ENCODE results near the gene UBE3A. TPM values are rescaled to one million over a fixed set of nuclear protein-coding genes. Genes with fewer than 3 reads are reported as not detected.

Gene UBE3A
- polyA plus RNA-seq, 6 donors from 2014 or later = 118 to 176 (median 127) TPM

DNA sequence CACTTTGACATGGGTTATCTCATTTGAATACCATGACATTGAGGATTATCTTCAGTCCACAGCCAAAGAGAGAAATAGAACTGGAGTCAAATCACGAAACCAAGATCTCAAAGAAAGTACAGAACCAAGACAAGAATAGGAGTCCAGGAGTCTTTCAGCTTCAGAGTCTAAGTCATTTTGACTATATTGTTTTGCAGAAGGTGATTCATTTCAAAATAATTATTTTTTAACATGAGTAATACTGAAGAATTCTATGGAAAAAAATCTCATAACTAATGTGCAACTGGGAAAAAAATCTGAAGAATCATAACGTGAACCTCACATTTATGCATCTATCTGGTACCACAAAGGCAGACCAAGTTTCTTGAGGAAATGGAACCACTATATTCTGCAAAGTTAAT is 60.3 kb downstream of the UBE3A start:
- H3K27me3 Mint-ChIP-seq = no peaks in the 10 kb centered on the region
- DNase-seq (no peak), ATAC-seq (ENCODE audit: low read depth in 2 of 2) (no peak)
- peaks cover 11 to 19% of the 10 kb centered on the region in 2 donors for H3K36me3 Mint-ChIP-seq
- H3K9me3 Mint-ChIP-seq = peaks cover 0 to 9% (median under 1%) of the 10 kb centered on the region in 7 donors
- H3K27ac Mint-ChIP-seq = no peak overlapping the region
- peaks cover 11 to 17% (median 13%) of the 10 kb centered on the region in 3 donors for H3K4me1 Mint-ChIP-seq
- no peak overlapping the region for H3K4me3 Mint-ChIP-seq

DNA sequence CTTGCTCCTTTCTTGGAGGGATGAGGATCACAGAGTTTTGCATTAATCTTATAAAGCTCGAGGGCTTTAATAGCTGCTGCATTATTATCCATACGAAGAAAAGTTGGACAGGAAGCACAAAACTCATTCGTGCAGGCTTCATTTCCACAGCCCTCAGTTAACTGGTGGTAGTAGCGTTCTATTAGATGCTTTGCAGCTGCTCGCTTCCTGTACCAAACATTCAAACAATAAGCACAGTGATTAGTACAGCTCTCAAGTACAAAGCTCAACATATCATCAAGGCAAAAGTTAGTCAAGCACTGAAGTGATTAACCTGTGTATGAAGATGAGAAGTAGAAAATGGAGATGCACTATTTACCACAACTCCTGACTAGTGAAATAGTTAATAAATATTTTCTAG is 63.3 kb downstream of the UBE3A start:
- Mint-ChIP-seq H3K27me3 (no peaks in the 10 kb centered on the region), H3K4me3 (no peak overlapping the region), H3K27ac (no peak overlapping the region), H3K36me3 (peaks cover 17 to 39% of the 10 kb centered on the region in 2 donors), H3K4me1 (peaks cover 5 to 17% (median 15%) of the 10 kb centered on the region in 3 donors), H3K9me3 (no peaks in the 10 kb centered on the region)
- DNase-seq (no peak), ATAC-seq (ENCODE audit: low read depth in 2 of 2) (no peak)

DNA sequence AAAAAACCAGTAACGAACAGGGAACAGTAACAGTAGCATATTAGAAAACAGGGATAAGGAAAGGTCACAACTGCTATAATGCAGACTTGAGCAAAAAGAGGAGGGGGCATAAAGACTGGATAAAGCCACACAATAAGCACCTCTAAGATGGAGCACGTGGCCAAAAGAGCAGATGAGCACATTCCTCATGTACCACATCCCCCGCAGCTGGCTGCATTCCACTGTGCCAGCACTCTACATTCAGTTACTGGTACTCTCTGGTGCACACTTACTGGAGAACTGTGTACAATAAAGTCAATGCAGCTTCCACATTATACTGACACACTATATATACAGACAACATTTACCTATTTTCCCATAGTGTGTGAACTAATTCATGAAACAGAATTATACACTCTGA is 64.7 kb downstream of the UBE3A start:
- Mint-ChIP-seq H3K9me3 (no peaks in the 10 kb centered on the region), H3K4me3 (no peak overlapping the region), H3K27ac (peak overlapping the region in 1 of 6 donors; percentile 11), H3K36me3 (peaks cover 19 to 52% of the 10 kb centered on the region in 2 donors), H3K4me1 (peaks cover 7 to 15% (median 13%) of the 10 kb centered on the region in 3 donors), H3K27me3 (no peaks in the 10 kb centered on the region)
- no peak for DNase-seq
- no peak for ATAC-seq (ENCODE audit: low read depth in 2 of 2)

DNA sequence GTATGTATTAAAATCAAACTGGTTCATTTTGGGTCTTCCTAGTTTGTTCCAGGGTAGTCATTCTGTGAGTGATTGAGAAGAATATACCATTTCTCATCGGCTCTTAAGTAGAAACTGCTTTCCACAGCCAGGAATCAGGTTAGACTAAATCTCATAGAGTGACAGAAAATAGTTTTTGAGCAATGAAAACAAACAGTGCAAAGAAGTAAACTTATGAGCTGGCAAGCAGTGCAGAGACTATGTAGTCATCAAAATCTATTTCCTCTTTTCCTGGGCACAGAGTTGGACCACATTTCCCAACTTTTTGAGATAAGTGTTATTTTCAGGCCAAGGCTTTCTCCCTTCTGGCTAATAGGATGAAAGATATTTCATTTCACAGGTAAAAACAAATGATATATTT is 66.5 kb downstream of the UBE3A start:
- Mint-ChIP-seq H3K4me1 (peaks cover 7 to 21% (median 12%) of the 10 kb centered on the region in 3 donors), H3K9me3 (no peaks in the 10 kb centered on the region), H3K4me3 (no peak overlapping the region), H3K27me3 (no peaks in the 10 kb centered on the region), H3K27ac (peak overlapping the region in 1 of 6 donors; percentile 12), H3K36me3 (peaks cover 19 to 53% of the 10 kb centered on the region in 2 donors)
- DNase-seq (no peak), ATAC-seq (ENCODE audit: low read depth in 2 of 2) (no peak)

DNA sequence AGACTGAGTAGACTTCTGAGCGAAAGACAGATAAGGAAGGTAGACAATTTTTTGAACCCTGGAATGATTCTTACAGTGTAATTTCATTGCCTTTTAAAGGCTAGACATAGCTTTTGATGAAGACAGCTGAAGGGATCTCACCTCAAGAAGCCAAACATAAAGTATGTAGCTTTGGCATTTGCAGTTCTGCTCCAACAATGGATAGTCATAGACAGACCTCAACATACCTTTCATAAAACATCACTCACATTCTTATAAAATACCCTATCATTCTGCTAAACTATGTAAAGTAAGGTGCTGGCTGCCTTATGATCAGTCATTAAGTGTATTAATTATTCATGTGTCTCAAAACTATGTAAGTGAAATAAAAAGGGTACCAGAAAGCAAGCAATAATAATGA is 70.0 kb downstream of the UBE3A start:
- Mint-ChIP-seq H3K9me3 (no peaks in the 10 kb centered on the region), H3K27me3 (no peaks in the 10 kb centered on the region), H3K4me3 (no peak overlapping the region), H3K27ac (no peak overlapping the region), H3K36me3 (peaks cover 19 to 42% of the 10 kb centered on the region in 2 donors), H3K4me1 (peaks cover 10 to 28% (median 18%) of the 10 kb centered on the region in 3 donors)
- no peak for ATAC-seq (ENCODE audit: low read depth in 2 of 2)
- no peak for DNase-seq

DNA sequence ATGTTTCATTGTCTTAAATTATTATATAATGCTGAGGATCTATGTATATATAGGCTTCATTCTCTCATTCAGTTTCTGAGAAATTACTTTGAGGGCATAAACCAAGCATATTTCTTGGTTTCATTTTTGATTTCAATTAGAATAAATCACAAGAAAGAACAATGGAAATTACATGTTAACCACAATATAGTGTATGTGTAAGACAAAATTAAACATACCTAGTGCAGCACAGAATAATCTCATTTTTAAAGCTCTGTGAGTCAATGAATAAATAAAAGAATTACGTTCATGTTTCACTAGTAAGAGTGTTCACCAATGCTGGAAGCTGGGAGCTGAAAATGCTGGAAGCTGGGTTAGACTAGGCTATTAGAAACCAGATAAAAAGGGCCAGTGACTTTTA is 72.8 kb downstream of the UBE3A start:
- Mint-ChIP-seq H3K36me3 (peaks cover 7 to 22% of the 10 kb centered on the region in 2 donors), H3K27ac (no peak overlapping the region), H3K4me3 (no peak overlapping the region), H3K27me3 (no peaks in the 10 kb centered on the region), H3K9me3 (no peaks in the 10 kb centered on the region), H3K4me1 (peaks cover 10 to 22% (median 14%) of the 10 kb centered on the region in 3 donors)
- ATAC-seq (ENCODE audit: low read depth in 2 of 2) (no peak), DNase-seq (no peak)

DNA sequence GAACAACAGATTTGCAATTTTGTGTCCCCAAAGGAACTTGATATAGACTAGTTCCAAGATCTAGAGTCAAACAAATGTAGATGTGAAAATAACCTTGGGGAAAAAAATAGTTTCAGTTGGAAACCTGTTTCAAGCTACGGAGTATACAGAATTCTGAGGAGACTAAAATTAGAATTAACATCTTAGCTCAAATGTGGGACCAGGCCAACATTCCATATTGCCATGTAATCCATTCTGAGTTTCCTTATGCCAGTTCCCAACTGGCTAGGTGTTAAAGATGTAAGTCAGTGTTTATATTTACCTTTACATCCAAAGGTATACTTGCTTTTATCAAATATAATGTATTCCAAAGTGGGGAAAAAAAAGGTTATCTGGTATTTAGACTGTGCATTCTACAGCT is 76.3 kb downstream of the UBE3A start:
- ATAC-seq (ENCODE audit: low read depth in 2 of 2) = no peak
- H3K27me3 Mint-ChIP-seq = no peaks in the 10 kb centered on the region
- H3K36me3 Mint-ChIP-seq = peaks cover 8 to 11% of the 10 kb centered on the region in 2 donors
- no peak overlapping the region for H3K27ac Mint-ChIP-seq
- no peak overlapping the region for H3K4me3 Mint-ChIP-seq
- peaks cover 3 to 12% (median 5%) of the 10 kb centered on the region in 3 donors for H3K4me1 Mint-ChIP-seq
- H3K9me3 Mint-ChIP-seq = no peaks in the 10 kb centered on the region
- no peak for DNase-seq

DNA sequence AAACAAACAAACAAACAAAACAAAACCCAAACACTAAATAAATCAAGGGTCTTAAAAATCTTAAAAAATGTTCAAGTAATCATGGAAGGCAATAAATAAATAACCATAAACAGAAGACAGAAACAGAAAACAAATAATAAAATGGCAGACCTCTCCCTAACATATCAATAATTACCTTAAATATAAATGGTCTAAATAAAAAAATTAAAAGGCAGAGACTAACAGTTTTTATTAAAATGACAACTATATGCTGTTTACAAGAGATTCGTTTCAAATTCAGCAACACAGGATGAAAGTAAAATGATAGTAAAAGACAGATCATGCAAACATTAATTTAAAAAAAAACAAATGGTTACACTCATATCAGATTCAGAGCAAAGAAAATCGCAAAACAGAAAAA is 91.1 kb downstream of the UBE3A start:
- DNase-seq (no peak), ATAC-seq (ENCODE audit: low read depth in 2 of 2) (no peak)
- H3K9me3 Mint-ChIP-seq = peaks cover 5 to 37% (median 23%) of the 10 kb centered on the region in 7 donors
- peaks cover 3 to 10% (median 9%) of the 10 kb centered on the region in 3 donors for H3K4me1 Mint-ChIP-seq
- no peak overlapping the region for H3K27ac Mint-ChIP-seq
- no peaks in the 10 kb centered on the region for H3K27me3 Mint-ChIP-seq
- peak overlapping the region in 1 of 8 donors; percentile 29 for H3K4me3 Mint-ChIP-seq
- peaks cover 48 to 50% of the 10 kb centered on the region in 2 donors for H3K36me3 Mint-ChIP-seq

- Mint-ChIP-seq H3K27ac (no peak overlapping the region), H3K4me3 (no peak overlapping the region), H3K4me1 (peaks cover 6 to 16% (median 12%) of the 10 kb centered on the region in 3 donors), H3K9me3 (peaks cover 5 to 37% (median 23%) of the 10 kb centered on the region in 7 donors), H3K27me3 (no peaks in the 10 kb centered on the region), H3K36me3 (peaks cover 50 to 57% of the 10 kb centered on the region in 2 donors)
- ATAC-seq (ENCODE audit: low read depth in 2 of 2) (no peak), DNase-seq (no peak)
Measured at GRCh38 chr15:25346371-25346770, 92.5 kb downstream of the UBE3A start.

DNA sequence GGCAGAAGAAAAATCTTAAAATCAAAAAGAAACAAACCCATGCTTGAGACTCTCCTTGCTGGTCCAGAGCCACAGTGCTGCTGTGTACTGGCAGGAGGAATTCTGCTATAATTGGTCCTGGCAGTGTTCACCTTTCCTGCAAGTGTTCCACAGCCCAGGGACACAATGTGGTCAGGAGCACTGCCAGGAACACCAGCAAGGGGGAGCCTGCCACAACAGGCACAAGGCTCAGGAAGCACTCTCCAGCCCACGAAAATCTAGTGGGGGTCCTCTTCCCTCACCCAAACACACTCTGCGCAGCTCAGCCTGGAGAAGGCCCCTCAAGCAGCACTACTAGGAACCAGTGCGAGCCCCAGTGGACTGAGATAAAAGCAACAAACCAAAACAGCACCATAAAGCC is 92.9 kb downstream of the UBE3A start:
- Mint-ChIP-seq H3K36me3 (peaks cover 47 to 52% of the 10 kb centered on the region in 2 donors), H3K4me1 (peaks cover 6 to 16% (median 12%) of the 10 kb centered on the region in 3 donors), H3K4me3 (peak overlapping the region in 1 of 8 donors; percentile 44), H3K9me3 (peaks cover 5 to 35% (median 23%) of the 10 kb centered on the region in 7 donors), H3K27me3 (no peaks in the 10 kb centered on the region), H3K27ac (no peak overlapping the region)
- no peak for ATAC-seq (ENCODE audit: low read depth in 2 of 2)
- DNase-seq = no peak

DNA sequence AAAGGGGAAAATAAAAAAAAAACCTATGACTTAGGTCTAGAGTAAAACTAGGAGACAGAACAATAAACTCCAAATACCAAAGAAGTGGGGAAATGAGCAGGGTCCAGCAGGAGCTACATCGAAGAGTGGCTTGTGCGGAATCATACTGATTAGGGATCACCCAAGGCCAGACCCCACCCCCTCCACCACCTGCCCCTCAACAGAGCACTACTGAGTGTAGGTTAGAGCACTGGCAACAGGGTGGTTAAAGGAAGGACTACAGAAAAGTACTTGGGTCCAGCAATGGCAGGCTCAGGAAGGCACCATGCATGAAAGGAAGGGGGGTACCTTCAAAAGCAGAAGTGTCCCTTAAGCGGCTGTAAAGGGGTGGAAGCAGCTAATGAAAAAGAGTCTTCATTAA is 96.2 kb downstream of the UBE3A start:
- DNase-seq (peak; percentile 9), ATAC-seq (ENCODE audit: low read depth in 2 of 2) (peak; percentile 36 to 53)
- no peaks in the 10 kb centered on the region for H3K27me3 Mint-ChIP-seq
- H3K4me1 Mint-ChIP-seq = peaks cover 6 to 20% (median 16%) of the 10 kb centered on the region in 3 donors
- H3K9me3 Mint-ChIP-seq = peaks cover 1 to 12% (median 6%) of the 10 kb centered on the region in 7 donors
- peaks cover 38 to 44% of the 10 kb centered on the region in 2 donors for H3K36me3 Mint-ChIP-seq
- peak overlapping the region in 3 of 6 donors; percentile 38 to 57 (median 45) for H3K27ac Mint-ChIP-seq
- H3K4me3 Mint-ChIP-seq = peak overlapping the region in 1 of 8 donors; percentile 31

- Mint-ChIP-seq H3K27me3 (no peaks in the 10 kb centered on the region), H3K36me3 (peaks cover 50 to 52% of the 10 kb centered on the region in 2 donors)
- DNase-seq = no peak
Measured at GRCh38 chr15:25339431-25339830, 99.4 kb downstream of the UBE3A start.

DNA sequence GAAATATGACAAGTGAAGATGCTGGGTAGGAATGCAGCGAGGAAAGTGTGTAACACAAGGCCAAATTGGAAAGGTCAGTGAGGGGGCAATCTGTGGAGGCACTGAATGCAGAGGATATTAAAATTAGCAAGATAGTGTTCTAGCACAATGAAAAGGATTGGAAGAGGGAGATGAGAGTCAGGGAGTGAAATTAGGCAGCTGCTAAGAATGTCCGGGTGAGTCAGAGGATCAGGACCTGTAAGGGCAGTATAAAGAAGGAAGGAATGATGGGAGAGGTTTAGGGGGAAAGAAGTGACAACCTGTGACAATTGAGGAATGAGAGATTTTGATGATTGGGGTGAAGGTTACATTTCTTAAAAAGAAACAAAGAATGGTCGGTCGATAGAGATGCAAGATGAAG is 103.5 kb downstream of the UBE3A start:
- Mint-ChIP-seq H3K36me3 (peaks cover 53 to 62% of the 10 kb centered on the region in 2 donors), H3K27ac (no peak overlapping the region), H3K27me3 (no peaks in the 10 kb centered on the region), H3K4me1 (peaks cover 5 to 15% (median 8%) of the 10 kb centered on the region in 3 donors), H3K4me3 (no peak overlapping the region), H3K9me3 (peaks cover 0 to 11% (median 5%) of the 10 kb centered on the region in 7 donors)
- no peak for DNase-seq
- no peak for ATAC-seq (ENCODE audit: low read depth in 2 of 2)

More at GRCh38 chr15:25339431-25339830, 99.4 kb downstream of the UBE3A start:
- Mint-ChIP-seq H3K9me3 (peaks cover 0 to 5% (median 3%) of the 10 kb centered on the region in 7 donors), H3K4me3 (no peak overlapping the region), H3K27ac (peak overlapping the region in 1 of 6 donors; percentile 61), H3K4me1 (peaks cover 6 to 16% (median 11%) of the 10 kb centered on the region in 3 donors)
- ATAC-seq (ENCODE audit: low read depth in 2 of 2) = no peak

DNA sequence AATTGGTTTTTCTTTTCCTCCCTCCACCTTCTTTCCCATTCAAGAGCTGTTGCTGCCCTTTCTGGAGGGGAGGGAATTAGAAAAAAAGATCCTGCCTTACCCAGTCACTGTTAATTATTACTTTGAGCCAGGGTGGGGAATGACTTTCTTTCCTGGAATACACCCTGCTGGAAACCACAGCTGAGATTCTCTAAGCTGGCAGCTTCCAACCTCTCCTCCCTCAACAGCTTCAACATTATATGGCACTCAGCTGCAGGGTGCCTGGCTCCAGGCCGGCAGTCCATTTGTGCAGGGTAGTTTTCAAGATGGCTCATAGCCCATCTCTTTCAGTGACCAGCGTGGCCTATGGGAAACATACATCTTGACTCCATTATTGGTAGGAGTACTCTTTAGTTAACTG is 105.8 kb downstream of the UBE3A start:
- peaks cover 36 to 44% of the 10 kb centered on the region in 2 donors for H3K36me3 Mint-ChIP-seq
- DNase-seq (no peak), ATAC-seq (ENCODE audit: low read depth in 2 of 2) (no peak)
- H3K4me3 Mint-ChIP-seq = no peak overlapping the region
- peaks cover 0 to 11% (median 5%) of the 10 kb centered on the region in 7 donors for H3K9me3 Mint-ChIP-seq
- no peak overlapping the region for H3K27ac Mint-ChIP-seq
- peaks cover 21 to 29% (median 28%) of the 10 kb centered on the region in 3 donors for H3K4me1 Mint-ChIP-seq
- H3K27me3 Mint-ChIP-seq = no peaks in the 10 kb centered on the region
